Mesenchymal stem cell (in vitro differentiated cells and primary cell): ENCODE results near the gene MYCT1.
"Not testable (repeated sequence)": the region's sequence is repeated elsewhere in the genome, so short reads cannot be mapped to it uniquely, and the experiment has no call there.

Experiments used
- DNase-seq: peaks from one replicate; pipeline ENCODE4 v3.0.0-alpha.2; 2013
- H2AFZ ChIP-seq: one replicate; pipeline ENCODE4 v1.6.1; 2013; ENCODE audit warnings: low read depth, mild to moderate bottlenecking, control low read depth, inconsistent platforms, low read length, moderate library complexity
- H2AK5ac ChIP-seq: 2 replicates; pipeline ENCODE4 v1.6.1; 2013; ENCODE audit warnings: low read length, moderate library complexity, mild to moderate bottlenecking, inconsistent platforms; ENCODE audit not compliant: severe bottlenecking
- H2BK120ac ChIP-seq: one replicate; pipeline ENCODE4 v1.6.1; 2013; ENCODE audit warnings: low read depth, mild to moderate bottlenecking, inconsistent platforms, low read length, moderate library complexity
- H2BK12ac ChIP-seq, 2 experiments: one replicate each; pipeline ENCODE4 v1.6.1; 2013; ENCODE audit warnings: inconsistent platforms in 2 of 2, low read length in 2 of 2, mild to moderate bottlenecking in 2 of 2, moderate library complexity in 2 of 2, control low read depth in 1 of 2
- H2BK15ac ChIP-seq: one replicate; pipeline ENCODE4 v1.6.1; 2013; ENCODE audit warnings: mild to moderate bottlenecking, low read depth, inconsistent platforms; ENCODE audit not compliant: poor library complexity, severe bottlenecking
- H2BK5ac ChIP-seq: 2 replicates; pipeline ENCODE4 v1.6.1; 2013; ENCODE audit warnings: low read depth, mild to moderate bottlenecking, low read length, control low read depth, inconsistent platforms; ENCODE audit not compliant: poor library complexity, severe bottlenecking
- H3K14ac ChIP-seq, 2 experiments: one replicate each; pipeline ENCODE4 v1.6.1; 2013; ENCODE audit warnings: inconsistent platforms in 2 of 2, low read length in 2 of 2, control low read depth in 1 of 2, mild to moderate bottlenecking in 1 of 2, moderate library complexity in 1 of 2
- H3K18ac ChIP-seq, 2 experiments: one replicate each; pipeline ENCODE4 v1.6.1; 2013; ENCODE audit warnings: inconsistent platforms in 2 of 2, low read length in 2 of 2, control low read depth in 1 of 2, low read depth in 1 of 2, mild to moderate bottlenecking in 1 of 2
- H3K23ac ChIP-seq, 2 experiments: one replicate each; pipeline ENCODE4 v1.6.1; 2013; ENCODE audit warnings: inconsistent platforms in 2 of 2, low read length in 2 of 2, mild to moderate bottlenecking in 2 of 2, moderate library complexity in 2 of 2, control low read depth in 1 of 2
- H3K27ac ChIP-seq: 2 replicates; pipeline ENCODE4 v1.5.1; 2013; ENCODE audit warnings: mild to moderate bottlenecking, moderate library complexity, low read length, control low read depth, inconsistent platforms; ENCODE audit not compliant: poor library complexity, severe bottlenecking
- H3K27me3 ChIP-seq, 2 experiments: 2 replicates each; pipeline versions ENCODE4 v1.6.1 to v1.7.0; 2013; ENCODE audit warnings: low read length in 2 of 2, mild to moderate bottlenecking in 2 of 2, moderate library complexity in 2 of 2, control low read depth in 1 of 2, inconsistent platforms in 1 of 2; ENCODE audit not compliant: control insufficient read depth in 1 of 2, insufficient read depth in 1 of 2
- H3K36me3 ChIP-seq, 2 experiments: 2 replicates each; pipeline versions ENCODE4 v1.6.1 to v1.7.0; 2013; ENCODE audit warnings: low read length in 2 of 2, control low read depth in 1 of 2, inconsistent platforms in 1 of 2, low read depth in 1 of 2, mild to moderate bottlenecking in 1 of 2; ENCODE audit not compliant: insufficient read depth in 2 of 2, control insufficient read depth in 1 of 2
- H3K4ac ChIP-seq, 2 experiments: one replicate each; pipeline ENCODE4 v1.6.1; 2013; ENCODE audit warnings: inconsistent platforms in 2 of 2, low read length in 2 of 2, mild to moderate bottlenecking in 2 of 2, moderate library complexity in 2 of 2, control low read depth in 1 of 2, low read depth in 1 of 2
- H3K4me1 ChIP-seq: 2 replicates; pipeline ENCODE4 v1.6.1; 2013; ENCODE audit warnings: low read depth, low read length, control low read depth; ENCODE audit not compliant: control insufficient read depth, insufficient read depth
- H3K4me2 ChIP-seq: 2 replicates; pipeline ENCODE4 v1.6.1; 2013; ENCODE audit warnings: low read length, mild to moderate bottlenecking, inconsistent platforms; ENCODE audit not compliant: poor library complexity, severe bottlenecking
- H3K4me3 ChIP-seq, 2 experiments: 2 replicates each; pipeline versions ENCODE4 v1.5.1 to v1.7.0; 2013; ENCODE audit warnings: low read length in 2 of 2, mild to moderate bottlenecking in 2 of 2, control low read depth in 1 of 2, low read depth in 1 of 2; ENCODE audit not compliant: insufficient read depth in 1 of 2
- H3K79me1 ChIP-seq: replicated peaks from 2 replicates; pipeline ENCODE4 v1.6.1; 2013; ENCODE audit warnings: mild to moderate bottlenecking, control low read depth, low read length, inconsistent platforms; ENCODE audit not compliant: poor library complexity, severe bottlenecking
- H3K9ac ChIP-seq: 2 replicates; pipeline ENCODE4 v1.7.0; 2013; ENCODE audit warnings: mild to moderate bottlenecking, low read length, moderate library complexity
- H3K9me3 ChIP-seq: 2 replicates; pipeline ENCODE4 v1.7.0; 2013; ENCODE audit warnings: mild to moderate bottlenecking, low read length; ENCODE audit not compliant: control insufficient read depth
- H4K8ac ChIP-seq: one replicate; pipeline ENCODE4 v1.6.1; 2013; ENCODE audit warnings: inconsistent platforms, mild to moderate bottlenecking, low read length, moderate library complexity
- H4K91ac ChIP-seq: one replicate; pipeline ENCODE4 v1.6.1; 2013; ENCODE audit warnings: mild to moderate bottlenecking, low read length, inconsistent platforms
- WGBS: methylation state at CpG from one replicate; pipeline ENCODE4 v1.1.7; 2013; ENCODE audit warnings: mixed read lengths; 5-methylcytosine and 5-hydroxymethylcytosine counted together

Gene MYCT1

DNA sequence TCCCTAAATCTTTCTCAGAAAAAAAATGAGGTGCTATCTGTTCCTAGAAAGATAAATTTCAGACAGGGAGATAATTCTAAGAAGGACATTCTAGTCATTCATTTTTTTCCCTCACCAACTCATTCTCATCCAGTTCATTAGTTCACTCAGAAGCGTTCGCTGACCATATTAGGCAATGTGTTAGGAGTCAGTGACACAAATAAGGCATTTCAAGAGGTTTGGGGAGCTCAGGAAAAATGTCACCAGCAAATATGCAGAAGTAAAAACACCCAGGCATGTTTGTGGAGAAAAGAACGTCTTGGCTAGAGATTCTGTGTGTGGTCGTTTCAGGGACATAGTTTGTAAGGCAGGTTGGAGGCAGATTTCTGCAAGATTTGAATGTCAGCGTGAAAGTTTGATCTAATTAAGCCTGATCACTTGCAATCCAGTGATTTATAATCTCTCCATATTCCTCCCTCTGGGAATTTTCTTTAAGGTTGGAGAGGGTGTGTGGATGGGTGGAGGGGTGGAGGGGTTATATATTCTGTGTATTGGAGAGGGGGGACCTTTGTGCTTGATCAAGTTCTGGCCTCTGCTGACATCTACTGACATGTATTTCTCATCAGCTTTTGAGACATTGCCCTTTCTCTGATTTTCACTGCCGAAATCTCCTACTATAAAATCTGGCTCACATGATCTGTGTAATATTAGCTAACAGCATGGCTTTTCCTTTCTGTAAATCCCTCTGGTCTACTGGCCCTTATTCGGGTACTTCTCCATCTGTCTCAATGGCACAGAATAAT is 3.6 kb downstream of the MYCT1 start:
- Histone ChIP-seq H3K4me1 (no peaks in the 10 kb centered on the region), H3K36me3 (no peaks in the 10 kb centered on the region), H3K14ac (no peak overlapping the region), H3K9me3 (no peaks in the 10 kb centered on the region), H3K23ac (no peak overlapping the region), H3K27ac (no peak overlapping the region), H2AFZ (no peak overlapping the region), H3K18ac (no peak overlapping the region), H3K4me3 (no peak overlapping the region), H2BK120ac (no peak overlapping the region), H2AK5ac (no peak overlapping the region), H2BK15ac (no peak overlapping the region), H3K4ac (no peak overlapping the region), H3K9ac (no peak overlapping the region), H2BK12ac (no peak overlapping the region), H2BK5ac (no peak overlapping the region), H3K4me2 (no peak overlapping the region), H4K91ac (no peak overlapping the region), H3K27me3 (no peaks in the 10 kb centered on the region), H4K8ac (no peak overlapping the region), H3K79me1 (no peaks in the 10 kb centered on the region)
- 59% methylated on average over 7 of the region's 7 CpGs for WGBS
- DNase-seq, result no peak

DNA sequence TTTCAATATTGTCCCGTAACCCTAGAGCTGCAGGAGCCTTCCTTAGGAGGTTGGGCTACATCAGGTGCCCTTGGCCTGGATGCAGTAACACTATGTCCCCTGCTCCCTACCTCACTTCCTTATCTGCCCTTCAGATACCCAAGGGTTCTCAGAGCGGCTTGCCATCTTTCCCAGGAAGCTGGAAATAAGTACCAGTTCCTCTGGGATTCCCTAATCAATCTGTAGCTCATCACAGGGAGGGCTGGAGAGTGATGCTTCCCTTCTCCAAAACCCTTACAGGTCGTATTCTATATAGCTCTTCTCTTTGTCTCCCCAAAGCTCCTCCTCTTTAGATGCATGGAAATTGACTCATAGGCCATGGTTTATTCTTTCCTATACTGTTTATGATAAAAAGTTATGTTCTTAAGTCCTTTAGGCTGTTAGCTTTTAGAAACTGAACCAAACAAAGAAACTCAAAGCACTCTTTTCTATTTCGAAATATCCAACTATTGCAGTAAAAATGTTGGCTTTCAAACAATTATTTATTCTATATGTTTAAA is 4.2 kb downstream of the MYCT1 start:
- no peak overlapping the region for H3K4ac ChIP-seq
- H3K9me3 ChIP-seq, result no peaks in the 10 kb centered on the region
- H3K9ac ChIP-seq, result no peak overlapping the region
- no peak overlapping the region for H2BK12ac ChIP-seq
- no peak overlapping the region for H3K14ac ChIP-seq
- H3K4me1 ChIP-seq, result no peaks in the 10 kb centered on the region
- no peak overlapping the region for H4K8ac ChIP-seq
- H2BK15ac ChIP-seq, result no peak overlapping the region
- no peak overlapping the region for H2BK120ac ChIP-seq
- H3K36me3 ChIP-seq, result no peaks in the 10 kb centered on the region
- H2AFZ ChIP-seq, result no peak overlapping the region
- WGBS, result 49% methylated on average over 2 of the region's 4 CpGs
- no peak overlapping the region for H2BK5ac ChIP-seq
- H3K4me3 ChIP-seq, result no peak overlapping the region
- DNase-seq, result no peak
- H4K91ac ChIP-seq, result no peak overlapping the region
- no peaks in the 10 kb centered on the region for H3K79me1 ChIP-seq
- H3K27ac ChIP-seq, result no peak overlapping the region
- no peaks in the 10 kb centered on the region for H3K27me3 ChIP-seq
- no peak overlapping the region for H3K23ac ChIP-seq
- H3K18ac ChIP-seq, result no peak overlapping the region
- no peak overlapping the region for H3K4me2 ChIP-seq
- H2AK5ac ChIP-seq, result no peak overlapping the region

DNA sequence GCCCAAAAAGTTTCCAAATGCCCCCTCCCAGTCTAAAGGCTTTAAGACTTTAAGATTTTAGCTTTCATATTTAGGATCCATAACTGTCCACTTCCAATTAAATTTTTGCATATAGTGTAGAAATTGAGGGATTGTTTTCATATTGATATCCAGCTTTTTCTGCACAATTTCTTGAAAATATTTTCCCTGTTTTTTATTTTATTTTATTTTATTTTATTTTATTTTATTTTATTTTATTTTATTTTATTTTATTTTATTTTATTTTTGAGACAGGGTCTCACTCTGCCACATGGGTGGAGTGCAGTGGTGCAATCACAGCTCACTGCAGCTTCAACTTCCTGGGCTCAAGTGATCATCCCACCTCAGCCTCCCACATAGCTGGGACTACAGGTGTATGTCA is 6.1 kb downstream of the MYCT1 start:
- H4K91ac ChIP-seq, H3K79me1 ChIP-seq, H2AK5ac ChIP-seq, H3K4ac ChIP-seq, H3K4me1 ChIP-seq, H3K4me3 ChIP-seq, H4K8ac ChIP-seq, H2BK15ac ChIP-seq, H3K36me3 ChIP-seq, H3K14ac ChIP-seq, H3K18ac ChIP-seq, H3K9ac ChIP-seq, H3K27me3 ChIP-seq, H3K23ac ChIP-seq, H3K4me2 ChIP-seq, H2BK5ac ChIP-seq, H2BK12ac ChIP-seq, H2AFZ ChIP-seq, DNase-seq, H2BK120ac ChIP-seq, H3K9me3 ChIP-seq, H3K27ac ChIP-seq: not testable (repeated sequence)

DNA sequence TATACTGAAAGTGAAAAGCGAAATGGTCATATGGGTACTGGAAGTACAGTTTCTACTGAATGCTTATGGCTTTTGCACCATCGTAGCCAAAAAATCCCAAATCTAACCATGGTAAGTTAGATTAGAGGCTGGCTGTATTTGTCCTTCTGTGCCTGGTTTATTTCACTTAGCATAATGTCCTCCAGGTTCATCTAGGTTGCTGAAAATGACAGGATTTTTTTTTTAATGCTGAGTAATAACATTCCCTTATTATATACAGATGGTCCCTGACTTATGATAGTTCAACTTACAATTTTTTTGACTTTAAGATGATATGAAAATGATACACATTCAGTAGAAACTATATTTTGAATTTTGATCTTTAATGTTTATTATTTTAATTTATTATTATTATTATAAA is 7.6 kb downstream of the MYCT1 start:
- WGBS, result 78% methylated on average over 1 of the region's 2 CpGs
- no peak overlapping the region for H3K9ac ChIP-seq
- no peak overlapping the region for H2BK120ac ChIP-seq
- no peak overlapping the region for H3K14ac ChIP-seq
- H4K91ac ChIP-seq, result no peak overlapping the region
- H2BK12ac ChIP-seq, result no peak overlapping the region
- H3K27ac ChIP-seq, result no peak overlapping the region
- H3K18ac ChIP-seq, result no peak overlapping the region
- H3K23ac ChIP-seq, result no peak overlapping the region
- H2AK5ac ChIP-seq, result no peak overlapping the region
- H3K27me3 ChIP-seq, result no peaks in the 10 kb centered on the region
- H3K4me1 ChIP-seq, result no peaks in the 10 kb centered on the region
- no peaks in the 10 kb centered on the region for H3K79me1 ChIP-seq
- H2AFZ ChIP-seq, result no peak overlapping the region
- H3K36me3 ChIP-seq, result no peaks in the 10 kb centered on the region
- H2BK5ac ChIP-seq, result no peak overlapping the region
- no peak overlapping the region for H3K4ac ChIP-seq
- H4K8ac ChIP-seq, result no peak overlapping the region
- H3K9me3 ChIP-seq, result peaks cover 7% of the 10 kb centered on the region
- peak overlapping the region in 1 of 2 experiments; percentile 23 for H3K4me3 ChIP-seq
- H3K4me2 ChIP-seq, result no peak overlapping the region
- DNase-seq, result no peak
- no peak overlapping the region for H2BK15ac ChIP-seq
